Trophoblast cell (in vitro differentiated cells and primary cell): ENCODE measurements around the gene PARD3B.

Experiments
- DNase-seq, 2 donors: peaks; one replicate each; pipeline ENCODE4 v3.0.0-alpha.2; 2016
- H2AFZ ChIP-seq: 2 replicates; pipeline ENCODE4 v1.6.1; 2013; ENCODE audit warnings: low read length, moderate library complexity, mild to moderate bottlenecking; ENCODE audit not compliant: insufficient read depth, poor library complexity
- H2AK5ac ChIP-seq: 2 replicates; pipeline ENCODE4 v1.6.1; 2013; ENCODE audit warnings: mild to moderate bottlenecking, low read length
- H2BK120ac ChIP-seq: 2 replicates; pipeline ENCODE4 v1.6.1; 2013; ENCODE audit warnings: low read length, mild to moderate bottlenecking, moderate library complexity; ENCODE audit not compliant: insufficient read depth, poor library complexity
- H2BK12ac ChIP-seq: 2 replicates; pipeline ENCODE4 v1.6.1; 2013; ENCODE audit warnings: mild to moderate bottlenecking, low read length, moderate library complexity
- H2BK5ac ChIP-seq: 2 replicates; pipeline ENCODE4 v1.6.1; 2013; ENCODE audit warnings: low read length, low read depth, moderate library complexity, mild to moderate bottlenecking; ENCODE audit not compliant: poor library complexity
- H3K14ac ChIP-seq: 2 replicates; pipeline ENCODE4 v1.6.1; 2013; ENCODE audit warnings: mild to moderate bottlenecking, low read length
- H3K18ac ChIP-seq: 2 replicates; pipeline ENCODE4 v1.6.1; 2013; ENCODE audit warnings: mild to moderate bottlenecking, low read length
- H3K23ac ChIP-seq: 2 replicates; pipeline ENCODE4 v1.6.1; 2013; ENCODE audit warnings: low read length
- H3K27ac ChIP-seq: 2 replicates; pipeline ENCODE4 v1.5.1; 2013; ENCODE audit warnings: low read depth, mild to moderate bottlenecking, inconsistent platforms, low read length, moderate library complexity
- H3K27me3 ChIP-seq: 2 replicates; pipeline ENCODE4 v1.6.1; 2013; ENCODE audit warnings: inconsistent platforms, mild to moderate bottlenecking, low read length, moderate library complexity; ENCODE audit not compliant: insufficient read depth
- H3K36me3 ChIP-seq, 2 experiments: 1 replicate in 1 of 2; 2 replicates in 1 of 2; pipeline ENCODE4 v1.6.1; 2013; ENCODE audit warnings: low read length in 2 of 2, mild to moderate bottlenecking in 2 of 2, moderate library complexity in 1 of 2; ENCODE audit not compliant: insufficient read depth in 2 of 2, control insufficient read depth in 1 of 2
- H3K4ac ChIP-seq: 2 replicates; pipeline ENCODE4 v1.6.1; 2013; ENCODE audit warnings: low read depth, mild to moderate bottlenecking, low read length, moderate library complexity
- H3K4me1 ChIP-seq, 2 experiments: 1 replicate in 1 of 2; 2 replicates in 1 of 2; pipeline ENCODE4 v1.6.1; 2013; ENCODE audit warnings: low read length in 2 of 2, mild to moderate bottlenecking in 2 of 2, moderate library complexity in 1 of 2; ENCODE audit not compliant: insufficient read depth in 2 of 2, control insufficient read depth in 1 of 2
- H3K4me2 ChIP-seq: 2 replicates; pipeline ENCODE4 v1.6.1; 2013; ENCODE audit warnings: inconsistent platforms, mild to moderate bottlenecking, low read length, moderate library complexity
- H3K4me3 ChIP-seq: 2 replicates; pipeline ENCODE4 v1.5.1; 2013; ENCODE audit warnings: mild to moderate bottlenecking, low read depth, low read length, inconsistent platforms
- H3K79me1 ChIP-seq: one replicate; pipeline ENCODE4 v1.6.1; 2013; ENCODE audit warnings: low read length
- H3K79me2 ChIP-seq: 2 replicates; pipeline ENCODE4 v1.6.1; 2013; ENCODE audit warnings: low read length, mild to moderate bottlenecking; ENCODE audit not compliant: control insufficient read depth, insufficient read depth, poor library complexity
- H3K9ac ChIP-seq: 2 replicates; pipeline ENCODE4 v1.6.1; 2013; ENCODE audit warnings: mild to moderate bottlenecking, low read length
- H3K9me3 ChIP-seq: 2 replicates; pipeline ENCODE4 v1.6.1; 2013; ENCODE audit warnings: low read depth, mild to moderate bottlenecking, control low read depth, inconsistent platforms, low read length; ENCODE audit not compliant: insufficient read depth
- H4K12ac ChIP-seq: 2 replicates; pipeline ENCODE4 v1.6.1; 2013; ENCODE audit warnings: low read depth, mild to moderate bottlenecking, low read length, moderate library complexity
- H4K8ac ChIP-seq: 2 replicates; pipeline ENCODE4 v1.6.1; 2013; ENCODE audit warnings: low read depth, mild to moderate bottlenecking, low read length, moderate library complexity
- H4K91ac ChIP-seq: one replicate; pipeline ENCODE4 v1.6.1; 2013; ENCODE audit warnings: low read depth, mild to moderate bottlenecking, low read length, moderate library complexity
- WGBS: extraction: QIAGEN DNeasy Blood & Tissue Kit; methylation state at CpG from one replicate; pipeline ENCODE4 v1.1.7; 2013; ENCODE audit warnings: missing lambda C conversion rate; ENCODE audit not compliant: insufficient read length, insufficient coverage; ENCODE audit errors: extremely low coverage; 5-methylcytosine and 5-hydroxymethylcytosine counted together

Gene PARD3B

GRCh38 chr2:204591225-204591624 lies 46.0 kb downstream of the PARD3B start:
- DNase-seq, result no peak
- Histone ChIP-seq H4K12ac (no peak overlapping the region), H2BK5ac (no peak overlapping the region)

GRCh38 chr2:204604061-204604460 lies 58.8 kb downstream of the PARD3B start:
- Histone ChIP-seq H2AK5ac (no peak overlapping the region), H3K4me1 (no peaks in the 10 kb centered on the region), H3K4ac (no peak overlapping the region), H2BK120ac (no peak overlapping the region), H3K27ac (no peak overlapping the region), H4K8ac (no peak overlapping the region), H3K79me2 (no peaks in the 10 kb centered on the region), H4K12ac (no peak overlapping the region), H3K18ac (no peak overlapping the region), H2AFZ (no peak overlapping the region), H2BK5ac (no peak overlapping the region), H2BK12ac (no peak overlapping the region), H3K14ac (no peak overlapping the region), H3K36me3 (no peaks in the 10 kb centered on the region), H3K9me3 (no peaks in the 10 kb centered on the region), H3K4me2 (no peak overlapping the region), H3K4me3 (no peak overlapping the region), H4K91ac (no peak overlapping the region), H3K9ac (no peak overlapping the region), H3K27me3 (no peaks in the 10 kb centered on the region), H3K79me1 (no peaks in the 10 kb centered on the region), H3K23ac (no peak overlapping the region)
- no CpG with 5 or more reads among the region's 2 CpGs for WGBS
- no peak for DNase-seq

More at GRCh38 chr2:204591225-204591624, 46.0 kb downstream of the PARD3B start:
- no peaks in the 10 kb centered on the region for H3K27me3 ChIP-seq
- no peak overlapping the region for H2BK12ac ChIP-seq
- H3K4me3 ChIP-seq, result no peak overlapping the region
- no peak overlapping the region for H3K4ac ChIP-seq
- H3K36me3 ChIP-seq, result no peaks in the 10 kb centered on the region
- no peaks in the 10 kb centered on the region for H3K9me3 ChIP-seq
- no peak overlapping the region for H4K91ac ChIP-seq
- no peak overlapping the region for H3K4me2 ChIP-seq
- H3K79me2 ChIP-seq, result no peaks in the 10 kb centered on the region
- no peak overlapping the region for H3K27ac ChIP-seq
- H3K9ac ChIP-seq, result no peak overlapping the region
- no peak overlapping the region for H2BK120ac ChIP-seq
- H2AK5ac ChIP-seq, result no peak overlapping the region
- H3K79me1 ChIP-seq, result no peaks in the 10 kb centered on the region
- H3K14ac ChIP-seq, result no peak overlapping the region
- H2AFZ ChIP-seq, result no peak overlapping the region
- H3K4me1 ChIP-seq, result no peaks in the 10 kb centered on the region
- no CpG with 5 or more reads among the region's 1 CpG for WGBS
- no peak overlapping the region for H3K18ac ChIP-seq
- no peak overlapping the region for H4K8ac ChIP-seq
- no peak overlapping the region for H3K23ac ChIP-seq

GRCh38 chr2:204608237-204608939 lies 63.1 kb downstream of the PARD3B start:
- H4K91ac ChIP-seq, result no peak overlapping the region
- no peak overlapping the region for H2BK5ac ChIP-seq
- H2BK120ac ChIP-seq, result no peak overlapping the region
- H3K27me3 ChIP-seq, result no peaks in the 10 kb centered on the region
- no peak overlapping the region for H3K23ac ChIP-seq
- no peaks in the 10 kb centered on the region for H3K79me1 ChIP-seq
- no peak overlapping the region for H2AK5ac ChIP-seq
- no peak overlapping the region for H3K27ac ChIP-seq
- H4K8ac ChIP-seq, result no peak overlapping the region
- WGBS, result no CpG with 5 or more reads among the region's 2 CpGs
- no peak overlapping the region for H2BK12ac ChIP-seq
- H3K9ac ChIP-seq, result no peak overlapping the region
- H3K79me2 ChIP-seq, result no peaks in the 10 kb centered on the region
- H3K4me3 ChIP-seq, result no peak overlapping the region
- no peak overlapping the region for H3K18ac ChIP-seq
- H3K4ac ChIP-seq, result no peak overlapping the region
- H3K9me3 ChIP-seq, result no peaks in the 10 kb centered on the region
- H3K14ac ChIP-seq, result no peak overlapping the region
- no peak overlapping the region for H4K12ac ChIP-seq
- H2AFZ ChIP-seq, result no peak overlapping the region
- H3K4me1 ChIP-seq, result no peaks in the 10 kb centered on the region
- H3K4me2 ChIP-seq, result no peak overlapping the region
- DNase-seq, result no peak
- H3K36me3 ChIP-seq, result no peaks in the 10 kb centered on the region

GRCh38 chr2:204611017-204611631 lies 65.8 kb downstream of the PARD3B start:
- Histone ChIP-seq H3K14ac (no peak overlapping the region), H3K18ac (no peak overlapping the region), H3K4me2 (no peak overlapping the region), H3K9me3 (no peaks in the 10 kb centered on the region), H3K27me3 (no peaks in the 10 kb centered on the region), H3K79me2 (no peaks in the 10 kb centered on the region), H3K4me1 (no peaks in the 10 kb centered on the region), H4K91ac (no peak overlapping the region), H4K8ac (no peak overlapping the region), H2AK5ac (no peak overlapping the region), H2BK12ac (no peak overlapping the region), H2AFZ (no peak overlapping the region), H4K12ac (no peak overlapping the region), H3K9ac (no peak overlapping the region), H3K4ac (no peak overlapping the region), H3K79me1 (no peaks in the 10 kb centered on the region), H2BK5ac (no peak overlapping the region), H2BK120ac (no peak overlapping the region), H3K36me3 (no peaks in the 10 kb centered on the region), H3K23ac (no peak overlapping the region), H3K27ac (no peak overlapping the region), H3K4me3 (no peak overlapping the region)
- DNase-seq, result no peak
- WGBS, result no CpG with 5 or more reads among the region's 5 CpGs
